ENCODE data around the gene LCTL.
A peak's percentile ranks its signal among the peaks of the same experiment; 100 is the strongest.
"Not testable (repeated sequence)": the region's sequence is repeated elsewhere in the genome, so short reads cannot be mapped to it uniquely, and the experiment has no call there.

LCTL gene

GRCh38 chr15:66504563-66505429 lies 61.0 kb downstream of the LCTL start, which contains the start of the genes RPL4 and ZWILCH:
Gene RPL4 (minus strand): TSS chr15:66504855. CDS start chr15:66504790, 65 bp downstream.
Gene ZWILCH (plus strand): TSS chr15:66505326. CDS start chr15:66505339, 13 bp downstream.
- peak within 1 kb of the TSS; percentile 82 to 100 (median 94) for H3K4me3 ChIP-seq (ENCODE audit: low read depth in 1 of 5, low read length in 5 of 5)
- peak within 1 kb of the TSS; percentile 80 to 100 (median 93) for H3K9ac ChIP-seq (ENCODE audit: low read length in 5 of 5)
- peak within 1 kb of the TSS; percentile 99 for H3K27ac ChIP-seq (ENCODE audit: low read depth, low read length)
- H3K36me3 ChIP-seq (ENCODE audit: control insufficient read depth in 5 of 5, insufficient read depth in 5 of 5, low read length in 5 of 5) = peaks cover 19 to 34% (median 33%) of the 10 kb centered on the region in 5 donors
- H3K4me1 ChIP-seq (ENCODE audit: control insufficient read depth in 5 of 5, insufficient read depth in 5 of 5, low read length in 5 of 5) = peaks cover 2 to 29% (median 25%) of the 10 kb centered on the region in 5 donors
- H3K9me3 ChIP-seq (ENCODE audit: control insufficient read depth in 5 of 5, low read length in 5 of 5) = no peaks in the 10 kb centered on the region
- H3K27me3 ChIP-seq (ENCODE audit: control insufficient read depth in 5 of 5, insufficient read depth in 4 of 5, low read length in 5 of 5) = no peaks in the 10 kb centered on the region

GRCh38 chr15:66503780-66504562 lies 61.8 kb downstream of the LCTL start:
- Histone ChIP-seq H3K36me3 (ENCODE audit: control insufficient read depth in 5 of 5, insufficient read depth in 5 of 5, low read length in 5 of 5) (peaks cover 19 to 42% (median 41%) of the 10 kb centered on the region in 5 donors), H3K27ac (ENCODE audit: low read depth, low read length) (peak overlapping the region; percentile 99)

GRCh38 chr15:66503041-66503648 lies 62.7 kb downstream of the LCTL start:
- Histone ChIP-seq H3K9ac (ENCODE audit: low read length in 5 of 5) (peak overlapping the region; percentile 80 to 100 (median 93)), H3K27ac (ENCODE audit: low read depth, low read length) (peak overlapping the region; percentile 99), H3K36me3 (ENCODE audit: control insufficient read depth in 5 of 5, insufficient read depth in 5 of 5, low read length in 5 of 5) (peaks cover 19 to 50% (median 46%) of the 10 kb centered on the region in 5 donors)

More at GRCh38 chr15:66503780-66504562, 61.8 kb downstream of the LCTL start:
- Histone ChIP-seq H3K4me3 (ENCODE audit: low read depth in 1 of 5, low read length in 5 of 5) (peak overlapping the region; percentile 82 to 100 (median 94)), H3K27me3 (ENCODE audit: control insufficient read depth in 5 of 5, insufficient read depth in 4 of 5, low read length in 5 of 5) (no peaks in the 10 kb centered on the region), H3K9ac (ENCODE audit: low read length in 5 of 5) (peak overlapping the region; percentile 80 to 100 (median 93)), H3K9me3 (ENCODE audit: control insufficient read depth in 5 of 5, low read length in 5 of 5) (no peaks in the 10 kb centered on the region), H3K4me1 (ENCODE audit: control insufficient read depth in 5 of 5, insufficient read depth in 5 of 5, low read length in 5 of 5) (peaks cover 2 to 29% (median 25%) of the 10 kb centered on the region in 5 donors)

DNA sequence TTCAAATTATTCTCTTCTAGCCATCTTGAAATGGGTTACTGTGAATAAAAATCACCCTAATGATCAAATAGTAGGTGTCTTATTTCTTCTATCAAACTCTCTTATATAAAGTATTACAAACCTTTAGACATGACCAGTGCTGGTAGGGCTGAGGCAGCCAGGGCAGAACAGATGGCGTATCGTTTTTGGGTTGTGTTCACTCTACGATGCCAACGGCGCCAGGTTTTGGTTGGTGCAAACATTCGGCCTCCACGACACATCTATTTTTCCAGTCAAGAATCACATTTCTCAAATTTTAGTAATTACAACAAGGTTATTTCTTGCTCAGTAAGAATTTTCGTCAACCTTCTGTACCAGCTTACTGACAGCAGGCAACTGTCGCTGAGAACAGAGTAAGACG lies 63.3 kb downstream of the LCTL start:
- H3K4me3 ChIP-seq (ENCODE audit: low read depth in 1 of 5, low read length in 5 of 5) = peak overlapping the region in 3 of 5 donors; percentile 29 to 94 (median 82)
- peaks cover 19 to 54% (median 47%) of the 10 kb centered on the region in 5 donors for H3K36me3 ChIP-seq (ENCODE audit: control insufficient read depth in 5 of 5, insufficient read depth in 5 of 5, low read length in 5 of 5)

More at GRCh38 chr15:66503041-66503648, 62.7 kb downstream of the LCTL start:
- H3K4me1 ChIP-seq (ENCODE audit: control insufficient read depth in 5 of 5, insufficient read depth in 5 of 5, low read length in 5 of 5) = peaks cover 2 to 31% (median 30%) of the 10 kb centered on the region in 5 donors
- H3K27me3 ChIP-seq (ENCODE audit: control insufficient read depth in 5 of 5, insufficient read depth in 4 of 5, low read length in 5 of 5); H3K9me3 ChIP-seq (ENCODE audit: control insufficient read depth in 5 of 5, low read length in 5 of 5): not testable (repeated sequence)
- peak overlapping the region; percentile 82 to 100 (median 94) for H3K4me3 ChIP-seq (ENCODE audit: low read depth in 1 of 5, low read length in 5 of 5)

DNA sequence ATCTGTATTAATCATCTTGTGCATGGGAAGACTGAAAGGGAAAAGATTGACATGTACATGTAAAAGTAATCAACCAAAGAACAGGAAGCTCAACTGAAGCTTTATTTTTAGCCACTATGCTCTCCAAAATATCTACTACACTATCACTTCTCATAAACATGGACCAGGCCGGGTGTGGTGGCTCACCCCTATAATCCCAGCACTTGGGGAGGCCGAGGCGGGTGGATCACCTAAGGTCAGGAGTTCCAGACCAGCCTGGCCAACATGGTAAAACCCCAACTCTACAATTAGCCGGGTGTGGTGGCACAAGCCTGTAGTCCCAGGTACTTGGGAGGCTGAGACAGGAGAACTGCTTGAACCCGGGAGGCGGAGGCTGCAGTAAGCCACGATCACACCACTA lies 65.5 kb downstream of the LCTL start:
- not testable (repeated sequence) for H3K4me3 ChIP-seq (ENCODE audit: low read depth in 1 of 5, low read length in 5 of 5); H3K9ac ChIP-seq (ENCODE audit: low read length in 5 of 5); H3K9me3 ChIP-seq (ENCODE audit: control insufficient read depth in 5 of 5, low read length in 5 of 5); H3K27me3 ChIP-seq (ENCODE audit: control insufficient read depth in 5 of 5, insufficient read depth in 4 of 5, low read length in 5 of 5); H3K27ac ChIP-seq (ENCODE audit: low read depth, low read length)
- peaks cover 20 to 59% (median 50%) of the 10 kb centered on the region in 5 donors for H3K36me3 ChIP-seq (ENCODE audit: control insufficient read depth in 5 of 5, insufficient read depth in 5 of 5, low read length in 5 of 5)
- peaks cover 6 to 41% (median 39%) of the 10 kb centered on the region in 5 donors for H3K4me1 ChIP-seq (ENCODE audit: control insufficient read depth in 5 of 5, insufficient read depth in 5 of 5, low read length in 5 of 5)

More for the DNA sequence above, 63.3 kb downstream of the LCTL start:
- Histone ChIP-seq H3K27ac (ENCODE audit: low read depth, low read length) (peak overlapping the region; percentile 99), H3K4me1 (ENCODE audit: control insufficient read depth in 5 of 5, insufficient read depth in 5 of 5, low read length in 5 of 5) (peaks cover 2 to 36% (median 35%) of the 10 kb centered on the region in 5 donors), H3K27me3 (ENCODE audit: control insufficient read depth in 5 of 5, insufficient read depth in 4 of 5, low read length in 5 of 5) (no peaks in the 10 kb centered on the region), H3K9me3 (ENCODE audit: control insufficient read depth in 5 of 5, low read length in 5 of 5) (no peaks in the 10 kb centered on the region), H3K9ac (ENCODE audit: low read length in 5 of 5) (peak overlapping the region in 1 of 5 donors; percentile 35)

GRCh38 chr15:66498501-66499386 lies 67.1 kb downstream of the LCTL start:
- Histone ChIP-seq H3K27me3 (ENCODE audit: control insufficient read depth in 5 of 5, insufficient read depth in 4 of 5, low read length in 5 of 5) (no peaks in the 10 kb centered on the region), H3K4me1 (ENCODE audit: control insufficient read depth in 5 of 5, insufficient read depth in 5 of 5, low read length in 5 of 5) (peaks cover 6 to 40% (median 32%) of the 10 kb centered on the region in 5 donors), H3K4me3 (ENCODE audit: low read depth in 1 of 5, low read length in 5 of 5) (no peak overlapping the region), H3K27ac (ENCODE audit: low read depth, low read length) (peak overlapping the region; percentile 93), H3K9ac (ENCODE audit: low read length in 5 of 5) (no peak overlapping the region), H3K36me3 (ENCODE audit: control insufficient read depth in 5 of 5, insufficient read depth in 5 of 5, low read length in 5 of 5) (peaks cover 35 to 70% (median 64%) of the 10 kb centered on the region in 5 donors), H3K9me3 (ENCODE audit: control insufficient read depth in 5 of 5, low read length in 5 of 5) (no peaks in the 10 kb centered on the region)

Data from subcutaneous abdominal adipose tissue (tissue), 5 donors.